ENCODE results near the gene ERMN. TPM values are rescaled to one million over a fixed set of nuclear protein-coding genes. Genes with fewer than 3 reads are reported as not detected.

Gene ERMN
- total RNA-seq, 1 experiment from 2014 or later, result 0.59 TPM

DNA sequence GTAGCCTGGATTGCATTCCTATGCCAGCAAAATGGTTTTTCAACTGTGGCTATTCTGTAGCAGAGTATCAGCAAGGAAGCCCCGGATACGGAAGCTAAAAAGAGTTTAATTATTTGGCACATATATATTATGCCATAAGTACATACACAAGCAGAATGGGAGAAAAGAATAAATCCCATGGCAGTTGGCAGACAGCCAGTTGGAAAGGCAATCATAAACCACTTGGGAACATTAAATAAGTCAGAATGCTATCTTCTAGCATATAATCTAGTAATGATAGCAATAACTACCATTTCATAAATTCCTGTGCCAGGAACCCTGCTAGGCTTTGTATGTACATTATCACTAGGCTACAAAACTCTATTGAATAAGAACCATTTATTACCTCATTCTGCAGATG lies 42.2 kb downstream of the ERMN start:
- Mint-ChIP-seq H3K27me3 (ENCODE audit: low read depth) (peaks cover 3% of the 10 kb centered on the region; the same call in 1 of the 2 replicates), H3K4me3 (no peak overlapping the region), H3K27ac (no peak overlapping the region), H3K4me1 (no peaks in the 10 kb centered on the region), H3K36me3 (no peaks in the 10 kb centered on the region), H3K9me3 (peaks cover 18% of the 10 kb centered on the region)
- ChIA-PET POLR2A (no interaction called here), CTCF (interaction anchor here (1.3 kb wide), 1 partner anchor 23 kb away, joined by 4 read pairs; no protein-coding TSS in a partner anchor)
- TF ChIP-seq, protein P1, sequence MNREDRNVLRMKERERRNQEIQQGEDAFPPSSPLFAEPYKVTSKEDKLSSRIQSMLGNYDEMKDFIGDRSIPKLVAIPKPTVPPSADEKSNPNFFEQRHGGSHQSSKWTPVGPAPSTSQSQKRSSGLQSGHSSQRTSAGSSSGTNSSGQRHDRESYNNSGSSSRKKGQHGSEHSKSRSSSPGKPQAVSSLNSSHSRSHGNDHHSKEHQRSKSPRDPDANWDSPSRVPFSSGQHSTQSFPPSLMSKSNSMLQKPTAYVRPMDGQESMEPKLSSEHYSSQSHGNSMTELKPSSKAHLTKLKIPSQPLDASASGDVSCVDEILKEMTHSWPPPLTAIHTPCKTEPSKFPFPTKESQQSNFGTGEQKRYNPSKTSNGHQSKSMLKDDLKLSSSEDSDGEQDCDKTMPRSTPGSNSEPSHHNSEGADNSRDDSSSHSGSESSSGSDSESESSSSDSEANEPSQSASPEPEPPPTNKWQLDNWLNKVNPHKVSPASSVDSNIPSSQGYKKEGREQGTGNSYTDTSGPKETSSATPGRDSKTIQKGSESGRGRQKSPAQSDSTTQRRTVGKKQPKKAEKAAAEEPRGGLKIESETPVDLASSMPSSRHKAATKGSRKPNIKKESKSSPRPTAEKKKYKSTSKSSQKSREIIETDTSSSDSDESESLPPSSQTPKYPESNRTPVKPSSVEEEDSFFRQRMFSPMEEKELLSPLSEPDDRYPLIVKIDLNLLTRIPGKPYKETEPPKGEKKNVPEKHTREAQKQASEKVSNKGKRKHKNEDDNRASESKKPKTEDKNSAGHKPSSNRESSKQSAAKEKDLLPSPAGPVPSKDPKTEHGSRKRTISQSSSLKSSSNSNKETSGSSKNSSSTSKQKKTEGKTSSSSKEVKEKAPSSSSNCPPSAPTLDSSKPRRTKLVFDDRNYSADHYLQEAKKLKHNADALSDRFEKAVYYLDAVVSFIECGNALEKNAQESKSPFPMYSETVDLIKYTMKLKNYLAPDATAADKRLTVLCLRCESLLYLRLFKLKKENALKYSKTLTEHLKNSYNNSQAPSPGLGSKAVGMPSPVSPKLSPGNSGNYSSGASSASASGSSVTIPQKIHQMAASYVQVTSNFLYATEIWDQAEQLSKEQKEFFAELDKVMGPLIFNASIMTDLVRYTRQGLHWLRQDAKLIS (CRISPR knock-in tag; IDR thresholded peaks at IDR 0.05; ENCODE audit: borderline replicate concordance), result no peak
- no peak for TF ChIP-seq GTF2I (CRISPR knock-in tag; conservative IDR thresholded peaks at IDR 0.05)
- TF ChIP-seq FOXP1 (CRISPR knock-in tag; IDR thresholded peaks at IDR 0.05; ENCODE audit: borderline replicate concordance), result no peak
- TF ChIP-seq ZNF532 (CRISPR knock-in tag; IDR thresholded peaks at IDR 0.05; ENCODE audit: borderline replicate concordance), result no peak
- TF ChIP-seq ARID4B (CRISPR knock-in tag; IDR thresholded peaks at IDR 0.05; ENCODE audit: borderline replicate concordance), result no peak
- TF ChIP-seq MXD4 (CRISPR knock-in tag; IDR thresholded peaks at IDR 0.05; ENCODE audit: borderline replicate concordance), result no peak
- TF ChIP-seq OVOL2 (CRISPR knock-in tag; IDR thresholded peaks at IDR 0.05; ENCODE audit: borderline replicate concordance), result no peak
- no peak for TF ChIP-seq AR (CRISPR knock-in tag; IDR thresholded peaks at IDR 0.05)
- no peak for TF ChIP-seq RELA (CRISPR knock-in tag; IDR thresholded peaks at IDR 0.05; ENCODE audit: borderline replicate concordance)
- no peak for TF ChIP-seq NR1H2 (CRISPR knock-in tag; IDR thresholded peaks at IDR 0.05)
- no peak for TF ChIP-seq HMGA2 (CRISPR knock-in tag; IDR thresholded peaks at IDR 0.05)
- no peak for TF ChIP-seq FOXP4 (CRISPR knock-in tag; IDR thresholded peaks at IDR 0.05)
- no peak for TF ChIP-seq ZNF671 (CRISPR knock-in tag; IDR thresholded peaks at IDR 0.05)
- TF ChIP-seq, protein P2, sequence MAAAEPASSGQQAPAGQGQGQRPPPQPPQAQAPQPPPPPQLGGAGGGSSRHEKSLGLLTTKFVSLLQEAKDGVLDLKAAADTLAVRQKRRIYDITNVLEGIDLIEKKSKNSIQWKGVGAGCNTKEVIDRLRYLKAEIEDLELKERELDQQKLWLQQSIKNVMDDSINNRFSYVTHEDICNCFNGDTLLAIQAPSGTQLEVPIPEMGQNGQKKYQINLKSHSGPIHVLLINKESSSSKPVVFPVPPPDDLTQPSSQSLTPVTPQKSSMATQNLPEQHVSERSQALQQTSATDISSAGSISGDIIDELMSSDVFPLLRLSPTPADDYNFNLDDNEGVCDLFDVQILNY (CRISPR knock-in tag; IDR thresholded peaks at IDR 0.05), result no peak
- TF ChIP-seq PRRX2 (CRISPR knock-in tag; IDR thresholded peaks at IDR 0.05), result no peak
- ATAC-seq (no peak), DNase-seq (ENCODE audit: low spot score) (no peak)

Measured in WTC11 (cell line).